Activated CD4-positive, alpha-beta T cell treated with anti-CD3 and anti-CD28 coated beads, Interleukin-2, amount 10 ng/mL, durations not matched to agents 24 days and 14 days (primary cell): ENCODE measurements around the gene CFAP57. TPM values are rescaled to one million over a fixed set of nuclear protein-coding genes. Genes with fewer than 3 reads are reported as not detected.

Experiments used
- DNase-seq: peaks from one replicate; pipeline ENCODE4 v3.0.0; 2022
- H3K27ac Mint-ChIP-seq: one replicate; pipeline ENCODE4 v1.8.0; 2022; ENCODE audit warnings: mild to moderate bottlenecking, mixed read lengths
- H3K27me3 Mint-ChIP-seq: one replicate; pipeline ENCODE4 v1.8.0; 2022; ENCODE audit warnings: mixed read lengths
- H3K36me3 Mint-ChIP-seq: one replicate; pipeline ENCODE4 v1.8.0; 2022; ENCODE audit warnings: low read depth, mild to moderate bottlenecking, mixed read lengths
- H3K4me1 Mint-ChIP-seq: one replicate; pipeline ENCODE4 v1.8.0; 2021; ENCODE audit warnings: mixed read lengths
- H3K4me3 Mint-ChIP-seq: one replicate; pipeline ENCODE4 v1.8.0; 2022; ENCODE audit warnings: mild to moderate bottlenecking, moderate library complexity, mixed read lengths
- H3K9me3 Mint-ChIP-seq: one replicate; pipeline ENCODE4 v1.8.0; 2021; ENCODE audit warnings: mixed read lengths
- intact Hi-C: fragments of 100-400 bp; cut with micrococcal nuclease; formaldehyde crosslinking; loops from one replicate; pipeline ENCODE4 v1.15.1; 2023
- total RNA-seq: library from RNA; stranded (reverse); gene quantifications from 2 replicates; pipeline ENCODE4 v1.2.3, GENCODE V29; 2022

The CFAP57 gene
- total RNA-seq, 1 donor from 2014 or later = 0.40 TPM

- no peaks in the 10 kb centered on the region for H3K27me3 Mint-ChIP-seq
- no peak for DNase-seq
- no peaks in the 10 kb centered on the region for H3K36me3 Mint-ChIP-seq
- intact Hi-C loops = loop anchor here (1.0 kb wide), 2 partner anchors 119 to 175 kb away; partner anchors contain the start of gene CDC20
- peak overlapping the region; percentile 40 for H3K27ac Mint-ChIP-seq
- H3K4me1 Mint-ChIP-seq = peaks cover 12% of the 10 kb centered on the region
- no peaks in the 10 kb centered on the region for H3K9me3 Mint-ChIP-seq
- H3K4me3 Mint-ChIP-seq = no peak overlapping the region
These were observed 66.9 kb downstream of the CFAP57 start for GRCh38 chr1:43238991-43239469.

DNA sequence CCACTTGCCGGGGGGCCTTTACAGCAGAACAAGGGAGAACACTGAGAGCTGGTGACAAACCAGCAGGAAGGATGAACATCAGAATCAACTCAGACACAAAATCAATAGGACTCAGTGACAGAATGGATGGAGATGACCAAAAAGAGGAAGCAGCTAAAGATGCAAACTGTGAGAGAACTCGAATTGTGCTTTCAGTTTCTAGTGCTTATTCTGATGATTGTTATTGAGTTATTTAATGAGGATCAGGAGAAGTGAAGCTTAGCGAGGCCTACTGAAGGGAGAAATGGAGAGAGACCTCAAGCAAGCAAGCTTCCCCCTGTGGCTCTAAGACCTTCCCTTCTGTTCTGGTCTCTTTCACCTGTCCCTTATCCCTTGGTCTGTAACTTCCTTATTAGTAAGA is 67.4 kb downstream of the CFAP57 start:
- Mint-ChIP-seq H3K9me3 (no peaks in the 10 kb centered on the region), H3K27me3 (no peaks in the 10 kb centered on the region), H3K4me3 (no peak overlapping the region), H3K4me1 (peaks cover 12% of the 10 kb centered on the region), H3K36me3 (no peaks in the 10 kb centered on the region), H3K27ac (no peak overlapping the region)
- intact Hi-C loops = no loop called here
- no peak for DNase-seq

DNA sequence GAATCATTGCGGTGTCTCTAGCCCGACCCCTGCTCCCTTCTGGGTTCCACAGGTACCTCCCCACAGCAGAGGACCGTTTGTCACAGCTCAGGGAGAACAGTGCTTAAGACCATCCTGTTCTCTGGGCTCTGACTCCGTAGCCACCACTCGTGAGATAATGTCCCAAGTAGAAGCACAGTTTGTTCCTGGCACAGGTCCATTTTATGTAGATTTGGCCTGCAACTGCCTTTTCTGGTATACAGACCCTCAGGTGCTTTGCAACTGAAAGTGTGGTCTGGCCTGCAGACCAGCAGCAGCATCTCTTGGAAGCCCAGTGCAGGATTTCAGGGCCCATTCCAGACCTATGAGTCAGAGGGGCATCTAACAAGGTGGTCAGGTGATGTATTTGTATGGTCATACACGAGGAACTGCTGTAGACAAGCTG is 69.3 kb downstream of the CFAP57 start:
- H3K36me3 Mint-ChIP-seq = no peaks in the 10 kb centered on the region
- intact Hi-C loops = no loop called here
- DNase-seq = no peak

DNA sequence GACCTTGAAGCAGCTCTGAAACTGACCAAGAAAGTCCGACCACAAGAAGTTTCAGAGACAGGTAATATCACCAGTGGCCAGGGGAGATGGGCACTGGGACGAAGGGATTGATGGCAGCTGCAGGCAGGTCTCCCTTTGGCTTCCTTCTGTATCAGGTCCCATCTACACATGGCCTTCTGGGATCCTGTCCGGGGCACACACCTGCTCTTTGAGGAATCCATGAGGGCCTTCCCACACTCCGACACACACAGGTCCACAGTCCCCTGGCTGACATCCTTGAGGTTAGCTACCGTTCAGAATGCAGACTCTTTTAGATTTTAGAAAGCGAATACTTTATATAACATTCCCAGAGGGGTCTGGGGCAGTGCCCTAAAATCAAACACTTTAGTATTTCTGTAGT is 71.2 kb downstream of the CFAP57 start:
- Mint-ChIP-seq H3K27me3 (peaks cover 12% of the 10 kb centered on the region), H3K9me3 (peaks cover 6% of the 10 kb centered on the region), H3K36me3 (peaks cover 2% of the 10 kb centered on the region), H3K4me3 (no peak overlapping the region), H3K4me1 (peaks cover 10% of the 10 kb centered on the region), H3K27ac (no peak overlapping the region)
- DNase-seq = no peak
- intact Hi-C loops = no loop called here

More for the DNA sequence above, 69.3 kb downstream of the CFAP57 start:
- peaks cover 12% of the 10 kb centered on the region for H3K4me1 Mint-ChIP-seq
- H3K9me3 Mint-ChIP-seq = no peaks in the 10 kb centered on the region
- peaks cover 8% of the 10 kb centered on the region for H3K27me3 Mint-ChIP-seq
- H3K27ac Mint-ChIP-seq = no peak overlapping the region
- no peak overlapping the region for H3K4me3 Mint-ChIP-seq

- intact Hi-C loops = no loop called here
- peaks cover 6% of the 10 kb centered on the region for H3K9me3 Mint-ChIP-seq
These were observed 74.5 kb downstream of the CFAP57 start for GRCh38 chr1:43246466-43247213.

GRCh38 chr1:43247256-43247921 is 75.3 kb downstream of the CFAP57 start:
- intact Hi-C loops = no loop called here
- Mint-ChIP-seq H3K27me3 (peaks cover 26% of the 10 kb centered on the region), H3K4me3 (no peak overlapping the region), H3K9me3 (peaks cover 6% of the 10 kb centered on the region), H3K4me1 (no peaks in the 10 kb centered on the region), H3K36me3 (peaks cover 2% of the 10 kb centered on the region), H3K27ac (no peak overlapping the region)
- no peak for DNase-seq

More at GRCh38 chr1:43246466-43247213, 74.5 kb downstream of the CFAP57 start:
- no peak overlapping the region for H3K4me3 Mint-ChIP-seq
- no peaks in the 10 kb centered on the region for H3K4me1 Mint-ChIP-seq
- H3K27ac Mint-ChIP-seq = no peak overlapping the region
- H3K36me3 Mint-ChIP-seq = peaks cover 2% of the 10 kb centered on the region
- DNase-seq = no peak
- peaks cover 23% of the 10 kb centered on the region for H3K27me3 Mint-ChIP-seq

GRCh38 chr1:43250351-43250761 is 78.2 kb downstream of the CFAP57 start:
- Mint-ChIP-seq H3K9me3 (peaks cover 6% of the 10 kb centered on the region), H3K27ac (no peak overlapping the region), H3K4me3 (no peak overlapping the region), H3K27me3 (peaks cover 33% of the 10 kb centered on the region), H3K36me3 (peaks cover 2% of the 10 kb centered on the region), H3K4me1 (no peaks in the 10 kb centered on the region)
- intact Hi-C loops = no loop called here
- no peak for DNase-seq

GRCh38 chr1:43251024-43251423 is 78.9 kb downstream of the CFAP57 start:
- Mint-ChIP-seq H3K4me1 (no peaks in the 10 kb centered on the region), H3K36me3 (peaks cover 2% of the 10 kb centered on the region), H3K4me3 (no peak overlapping the region), H3K27ac (no peak overlapping the region), H3K9me3 (peaks cover 6% of the 10 kb centered on the region), H3K27me3 (peaks cover 29% of the 10 kb centered on the region)
- intact Hi-C loops = no loop called here
- no peak for DNase-seq

DNA sequence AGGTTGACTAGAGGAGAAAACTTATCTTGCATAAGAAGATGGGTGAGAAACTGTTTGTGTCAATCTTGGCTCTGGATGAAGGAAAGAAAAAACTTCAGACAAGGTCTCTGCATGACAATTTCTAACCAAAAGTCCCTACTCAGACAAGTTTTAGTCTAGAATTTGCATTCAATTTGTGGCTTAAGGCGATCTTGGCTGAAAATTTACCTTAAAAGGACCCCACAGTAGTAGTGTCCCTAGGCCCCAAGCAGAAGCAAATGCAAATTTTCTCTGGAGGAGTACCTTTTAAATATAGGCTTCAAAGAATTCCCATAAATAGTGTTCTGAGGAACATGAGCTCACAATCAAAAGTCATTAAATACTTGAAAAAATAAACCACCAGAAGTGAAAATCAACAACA is 80.1 kb downstream of the CFAP57 start:
- Mint-ChIP-seq H3K4me1 (no peaks in the 10 kb centered on the region), H3K27ac (no peak overlapping the region), H3K27me3 (peaks cover 25% of the 10 kb centered on the region), H3K4me3 (no peak overlapping the region), H3K36me3 (no peaks in the 10 kb centered on the region), H3K9me3 (peaks cover under 1% of the 10 kb centered on the region)
- intact Hi-C loops = no loop called here
- DNase-seq = no peak

DNA sequence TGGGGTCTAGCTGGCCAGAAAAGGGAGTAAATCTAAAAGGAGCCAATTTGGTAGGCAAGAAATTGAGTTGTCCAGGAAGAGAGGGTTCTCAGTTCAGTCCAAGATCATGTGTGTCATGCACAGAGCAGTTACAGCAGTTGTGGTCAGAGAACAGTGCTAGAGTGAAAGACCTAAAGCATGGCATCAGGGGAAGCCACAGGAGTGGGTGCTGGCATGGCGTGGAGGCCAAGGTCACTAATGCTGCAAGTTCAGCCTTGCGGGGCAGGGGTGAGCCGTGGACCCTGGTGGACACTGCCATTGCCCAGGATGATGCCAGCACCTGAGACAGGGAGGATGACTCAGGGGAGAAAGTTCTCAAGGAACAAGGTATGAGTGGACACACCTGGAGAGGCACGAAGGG is 81.0 kb downstream of the CFAP57 start:
- Mint-ChIP-seq H3K4me3 (no peak overlapping the region), H3K36me3 (no peaks in the 10 kb centered on the region)
- no peak for DNase-seq

DNA sequence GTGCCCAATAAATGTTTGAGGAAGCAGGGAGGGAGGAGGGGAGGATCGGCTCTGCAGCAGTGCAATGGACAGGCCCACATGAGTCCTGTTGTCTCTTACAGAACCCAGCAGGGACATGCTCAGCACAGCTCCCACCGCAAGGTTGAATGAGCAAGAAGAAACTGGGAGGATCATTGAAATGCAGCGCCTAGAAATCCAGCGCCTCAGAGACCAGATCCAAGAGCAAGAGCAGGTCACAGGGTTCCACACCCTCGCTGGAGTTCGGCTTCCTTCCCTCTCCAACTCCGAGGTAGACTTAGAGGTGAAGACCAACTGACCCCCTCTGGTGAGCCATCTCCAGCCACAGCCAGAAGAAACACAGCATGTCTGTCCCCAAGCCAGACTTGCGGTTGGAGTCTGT is 81.7 kb downstream of the CFAP57 start:
- Mint-ChIP-seq H3K36me3 (no peaks in the 10 kb centered on the region), H3K27ac (no peak overlapping the region), H3K4me1 (no peaks in the 10 kb centered on the region), H3K4me3 (no peak overlapping the region), H3K9me3 (peaks cover 10% of the 10 kb centered on the region), H3K27me3 (peaks cover 25% of the 10 kb centered on the region)
- no peak for DNase-seq
- intact Hi-C loops = no loop called here

More for the DNA sequence above, 81.0 kb downstream of the CFAP57 start:
- H3K9me3 Mint-ChIP-seq = peaks cover 4% of the 10 kb centered on the region
- intact Hi-C loops = no loop called here
- H3K4me1 Mint-ChIP-seq = no peaks in the 10 kb centered on the region
- H3K27ac Mint-ChIP-seq = no peak overlapping the region
- peaks cover 25% of the 10 kb centered on the region for H3K27me3 Mint-ChIP-seq

DNA sequence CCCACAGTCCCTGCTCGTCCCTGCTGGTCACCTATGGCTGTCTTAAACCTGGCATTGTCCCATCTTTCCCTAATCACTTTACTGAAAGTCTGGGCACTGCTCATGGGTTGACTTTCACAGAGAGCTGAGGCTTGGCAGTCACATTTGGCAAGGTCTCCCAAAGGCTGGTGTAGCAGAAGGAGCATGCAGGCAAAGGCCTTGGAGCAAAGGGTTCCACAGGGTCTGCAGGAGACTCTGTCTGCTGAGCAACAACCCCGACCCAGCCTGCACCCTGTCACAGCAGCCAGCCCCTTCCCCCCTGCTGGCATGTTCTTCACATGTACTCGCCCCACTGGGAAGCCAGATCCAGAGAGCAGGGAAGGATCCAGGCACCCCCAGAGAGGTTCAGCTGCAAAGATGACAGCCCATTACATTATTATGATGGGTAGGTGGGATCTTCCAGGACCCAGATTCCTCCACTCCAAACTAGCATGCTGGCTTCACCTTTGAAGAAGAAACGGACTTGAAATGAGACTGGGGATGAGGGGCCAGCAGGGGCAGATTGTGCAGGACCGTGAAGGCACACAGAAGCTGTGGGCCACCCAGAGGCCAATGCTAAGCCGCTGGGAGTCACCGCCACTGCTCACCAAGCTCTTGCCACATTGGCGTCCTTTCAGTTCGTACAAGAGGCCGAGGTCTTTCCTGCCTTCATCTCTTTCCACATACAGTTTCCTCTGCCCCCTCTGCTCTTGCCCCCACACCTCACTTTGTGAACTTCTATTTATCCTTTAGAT is 83.5 kb downstream of the CFAP57 start:
- intact Hi-C loops = no loop called here
- Mint-ChIP-seq H3K4me3 (no peak overlapping the region), H3K27ac (no peak overlapping the region), H3K9me3 (peaks cover 10% of the 10 kb centered on the region), H3K4me1 (no peaks in the 10 kb centered on the region), H3K36me3 (no peaks in the 10 kb centered on the region), H3K27me3 (peaks cover 20% of the 10 kb centered on the region)
- DNase-seq = no peak

DNA sequence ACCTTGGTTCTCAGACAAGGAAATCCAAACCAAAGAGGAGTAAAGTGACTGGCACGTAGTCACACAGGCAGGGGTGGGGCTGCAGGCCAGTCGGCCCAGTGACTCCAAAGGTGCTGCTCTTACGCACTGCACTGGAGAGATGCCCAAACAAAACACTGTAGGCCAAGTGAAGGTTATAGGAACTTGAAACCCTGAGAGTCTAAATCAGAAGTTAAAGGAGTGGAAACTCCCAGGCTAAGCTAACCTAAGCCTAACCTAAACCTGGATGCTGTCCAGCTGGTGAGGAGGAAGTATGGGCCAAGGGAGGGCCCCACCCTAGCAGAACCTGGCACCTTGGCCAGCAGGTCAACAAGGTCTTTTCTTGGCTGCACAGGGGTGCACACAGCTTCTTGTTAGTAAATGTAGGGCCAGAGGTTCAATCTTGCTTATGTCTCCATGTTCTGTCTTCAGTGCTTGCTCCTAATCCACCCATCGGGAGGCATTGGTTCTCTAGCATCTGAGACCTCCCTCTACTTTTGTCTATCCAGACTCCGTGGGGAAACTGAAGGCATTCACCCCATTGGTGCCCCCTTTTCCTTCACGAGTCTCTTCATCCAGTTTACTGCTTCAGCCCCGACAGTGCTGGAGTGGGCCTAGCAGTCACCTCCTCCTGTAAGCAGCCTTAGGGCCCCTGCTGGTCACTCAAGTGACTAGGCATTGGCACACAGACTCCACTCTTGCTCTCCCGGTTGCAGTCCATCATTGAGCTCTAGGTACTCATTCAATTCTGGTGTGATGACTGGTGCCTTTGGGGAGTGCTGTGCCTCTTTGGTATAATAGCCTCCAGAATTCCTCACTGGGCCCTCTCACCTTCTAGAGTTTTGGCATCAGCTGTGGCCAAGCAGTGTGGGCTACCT is 84.8 kb downstream of the CFAP57 start:
- Mint-ChIP-seq H3K4me3 (no peak overlapping the region), H3K9me3 (peaks cover 10% of the 10 kb centered on the region), H3K27me3 (peaks cover 12% of the 10 kb centered on the region), H3K27ac (no peak overlapping the region), H3K36me3 (no peaks in the 10 kb centered on the region), H3K4me1 (no peaks in the 10 kb centered on the region)
- no peak for DNase-seq
- intact Hi-C loops = no loop called here
